Measurements from ENCODE around the gene SEMA3E. TPM values are rescaled to one million over a fixed set of nuclear protein-coding genes. Genes with fewer than 3 reads are reported as not detected.

SEMA3E gene
- total RNA-seq, 2 donors from 2014 or later = 3.4 to 15.2 TPM

DNA sequence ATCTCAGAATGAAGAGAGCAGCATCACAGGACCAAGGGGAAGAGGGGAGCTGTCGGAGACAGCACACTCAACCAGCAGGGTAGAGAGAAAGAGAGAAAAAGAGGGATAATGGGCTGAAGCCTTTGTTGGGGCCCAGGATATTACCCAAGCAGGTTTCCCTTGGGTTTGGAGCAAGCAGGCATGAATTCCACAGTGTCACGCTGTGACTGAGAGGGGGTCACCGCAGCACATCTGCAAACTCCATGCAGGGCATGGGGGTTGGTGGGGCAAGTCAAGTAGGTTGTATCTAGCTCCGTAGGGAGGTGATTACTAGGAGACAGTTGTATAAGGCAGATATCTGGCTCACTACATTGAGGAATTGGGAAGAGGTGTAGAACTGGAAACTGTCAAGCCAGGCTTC, 42.2 kb upstream of the SEMA3E start:
- ATAC-seq (ENCODE audit: insufficient number of reproducible peaks, low FRiP score, low read depth) = no peak
- H3K9me3 ChIP-seq = no peaks in the 10 kb centered on the region

DNA sequence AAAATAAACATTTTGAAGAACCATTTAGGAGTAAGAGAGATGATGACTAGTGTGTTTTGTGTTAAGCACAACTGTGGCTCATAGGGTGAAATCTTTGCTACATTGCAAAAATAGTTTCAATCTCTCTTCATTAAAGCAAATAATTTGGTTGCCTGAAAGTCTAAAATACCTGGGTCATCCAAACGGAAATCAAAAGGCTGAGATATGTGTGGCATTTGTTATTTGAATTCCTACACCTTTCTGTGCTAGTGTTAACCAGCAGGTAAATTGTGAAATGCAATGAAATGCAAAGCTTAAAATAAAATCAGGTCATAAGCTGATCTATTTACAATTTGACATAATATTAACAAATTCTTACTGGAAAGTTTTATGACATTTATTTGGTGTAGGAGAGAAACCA, 40.9 kb upstream of the SEMA3E start:
- Histone ChIP-seq H3K4me1 (ENCODE audit: control insufficient read depth in 1 of 2, low read depth in 2 of 2) (no peaks in the 10 kb centered on the region), H3K4me3 (no peak overlapping the region), H3K9me3 (no peaks in the 10 kb centered on the region), H3K36me3 (no peaks in the 10 kb centered on the region), H3K27me3 (replicated peaks; ENCODE audit: insufficient read depth) (no peaks in the 10 kb centered on the region), H3K27ac (no peak overlapping the region)
- TF ChIP-seq, protein P1, sequence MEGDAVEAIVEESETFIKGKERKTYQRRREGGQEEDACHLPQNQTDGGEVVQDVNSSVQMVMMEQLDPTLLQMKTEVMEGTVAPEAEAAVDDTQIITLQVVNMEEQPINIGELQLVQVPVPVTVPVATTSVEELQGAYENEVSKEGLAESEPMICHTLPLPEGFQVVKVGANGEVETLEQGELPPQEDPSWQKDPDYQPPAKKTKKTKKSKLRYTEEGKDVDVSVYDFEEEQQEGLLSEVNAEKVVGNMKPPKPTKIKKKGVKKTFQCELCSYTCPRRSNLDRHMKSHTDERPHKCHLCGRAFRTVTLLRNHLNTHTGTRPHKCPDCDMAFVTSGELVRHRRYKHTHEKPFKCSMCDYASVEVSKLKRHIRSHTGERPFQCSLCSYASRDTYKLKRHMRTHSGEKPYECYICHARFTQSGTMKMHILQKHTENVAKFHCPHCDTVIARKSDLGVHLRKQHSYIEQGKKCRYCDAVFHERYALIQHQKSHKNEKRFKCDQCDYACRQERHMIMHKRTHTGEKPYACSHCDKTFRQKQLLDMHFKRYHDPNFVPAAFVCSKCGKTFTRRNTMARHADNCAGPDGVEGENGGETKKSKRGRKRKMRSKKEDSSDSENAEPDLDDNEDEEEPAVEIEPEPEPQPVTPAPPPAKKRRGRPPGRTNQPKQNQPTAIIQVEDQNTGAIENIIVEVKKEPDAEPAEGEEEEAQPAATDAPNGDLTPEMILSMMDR (IDR thresholded peaks at IDR 0.05) = no peak
- DNase-seq (ENCODE audit: low spot score) (no peak), ATAC-seq (ENCODE audit: insufficient number of reproducible peaks, low FRiP score, low read depth) (no peak)

More for the DNA sequence above, 42.2 kb upstream of the SEMA3E start:
- Histone ChIP-seq H3K4me1 (ENCODE audit: control insufficient read depth in 1 of 2, low read depth in 2 of 2) (no peaks in the 10 kb centered on the region), H3K36me3 (no peaks in the 10 kb centered on the region), H3K27ac (no peak overlapping the region), H3K27me3 (replicated peaks; ENCODE audit: insufficient read depth) (no peaks in the 10 kb centered on the region), H3K4me3 (no peak overlapping the region)
- TF ChIP-seq, protein P1 (IDR thresholded peaks at IDR 0.05) = no peak
- DNase-seq (ENCODE audit: low spot score) = no peak

DNA sequence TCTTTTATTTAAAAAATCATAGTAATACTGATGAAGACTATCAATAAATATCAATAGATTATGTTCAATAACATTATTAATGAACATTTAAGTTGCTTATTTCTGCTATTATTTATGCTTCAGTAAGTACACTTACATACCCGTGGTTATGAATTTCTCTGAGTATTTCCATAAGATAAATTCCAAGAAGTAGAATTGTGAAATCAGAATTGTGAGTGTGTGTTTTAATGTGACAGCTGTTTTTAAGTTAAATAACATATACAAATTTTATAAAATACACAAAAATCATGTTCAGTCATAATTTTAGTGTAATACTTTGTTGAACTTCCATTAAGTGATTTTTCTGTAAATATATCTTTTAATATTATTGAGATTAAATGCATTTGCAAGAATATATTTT, 37.5 kb upstream of the SEMA3E start:
- no peak overlapping the region for H3K4me3 ChIP-seq
- H3K9me3 ChIP-seq = no peaks in the 10 kb centered on the region
- H3K27ac ChIP-seq = no peak overlapping the region
- TF ChIP-seq, protein P1 (IDR thresholded peaks at IDR 0.05) = no peak
- H3K27me3 ChIP-seq (replicated peaks; ENCODE audit: insufficient read depth) = no peaks in the 10 kb centered on the region
- no peaks in the 10 kb centered on the region for H3K4me1 ChIP-seq (ENCODE audit: control insufficient read depth in 1 of 2, low read depth in 2 of 2)
- H3K36me3 ChIP-seq = no peaks in the 10 kb centered on the region
- no peak for ATAC-seq (ENCODE audit: insufficient number of reproducible peaks, low FRiP score, low read depth)
- DNase-seq (ENCODE audit: low spot score) = no peak

DNA sequence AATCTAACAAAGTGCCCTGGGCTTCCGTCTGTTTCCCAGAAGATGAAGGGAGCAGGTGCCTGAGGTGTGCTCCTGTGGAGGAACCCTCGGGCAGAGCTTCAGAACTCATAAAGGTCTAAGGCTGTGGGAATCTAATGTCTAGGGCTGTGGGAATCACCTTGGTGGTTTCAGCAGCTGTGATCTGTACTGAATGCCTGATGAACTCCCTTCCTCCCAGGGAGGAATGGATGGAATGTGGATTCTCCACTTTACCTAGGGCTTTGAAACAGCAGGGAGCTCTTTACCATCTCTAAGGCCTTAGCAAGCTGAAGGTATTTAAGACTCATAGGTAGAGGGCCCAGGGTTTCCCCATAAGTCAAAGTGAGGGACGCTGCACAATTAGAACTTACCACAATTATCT, 36.0 kb upstream of the SEMA3E start:
- no peak for DNase-seq (ENCODE audit: low spot score)
- TF ChIP-seq, protein P1 (IDR thresholded peaks at IDR 0.05) = no peak
- Histone ChIP-seq H3K36me3 (no peaks in the 10 kb centered on the region), H3K27ac (no peak overlapping the region), H3K4me1 (ENCODE audit: control insufficient read depth in 1 of 2, low read depth in 2 of 2) (no peaks in the 10 kb centered on the region), H3K27me3 (replicated peaks; ENCODE audit: insufficient read depth) (no peaks in the 10 kb centered on the region), H3K9me3 (no peaks in the 10 kb centered on the region), H3K4me3 (no peak overlapping the region)
- ATAC-seq (ENCODE audit: insufficient number of reproducible peaks, low FRiP score, low read depth) = no peak

DNA sequence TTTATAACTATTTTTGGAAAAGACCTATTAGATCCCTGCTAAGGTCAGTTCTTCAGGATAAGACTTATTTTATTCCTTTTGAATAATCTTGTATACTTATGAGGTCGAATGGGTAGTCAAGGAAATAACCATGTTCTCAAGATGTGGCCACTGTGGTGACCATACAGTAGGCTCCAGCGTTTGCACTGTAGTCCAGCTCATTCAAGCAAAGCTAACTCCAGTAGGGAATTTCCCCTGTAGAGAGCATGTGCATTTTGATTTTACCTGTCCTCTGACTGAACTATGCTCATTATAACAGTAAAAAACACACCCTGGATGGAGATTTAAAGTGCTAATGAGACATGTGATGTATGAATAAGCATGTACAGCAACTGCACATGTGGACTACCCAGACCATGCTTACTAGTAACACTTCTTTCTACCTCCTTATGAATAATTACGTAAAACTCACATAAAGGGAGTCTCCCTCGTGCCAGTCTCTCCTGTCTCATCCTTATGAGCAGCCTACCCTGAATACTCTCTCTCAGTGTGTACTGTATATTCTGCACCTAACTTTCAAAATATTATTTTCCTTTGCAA, 32.4 kb upstream of the SEMA3E start:
- TF ChIP-seq, protein P1 (IDR thresholded peaks at IDR 0.05) = no peak
- H3K9me3 ChIP-seq = no peaks in the 10 kb centered on the region
- no peak for DNase-seq (ENCODE audit: low spot score)
- no peaks in the 10 kb centered on the region for H3K4me1 ChIP-seq (ENCODE audit: control insufficient read depth in 1 of 2, low read depth in 2 of 2)
- no peaks in the 10 kb centered on the region for H3K36me3 ChIP-seq
- no peaks in the 10 kb centered on the region for H3K27me3 ChIP-seq (replicated peaks; ENCODE audit: insufficient read depth)
- no peak for ATAC-seq (ENCODE audit: insufficient number of reproducible peaks, low FRiP score, low read depth)
- no peak overlapping the region for H3K4me3 ChIP-seq
- no peak overlapping the region for H3K27ac ChIP-seq

Data from thoracic aorta (tissue), 2 donors.